HepG2 (cell line): Measurements from ENCODE around the gene NCKIPSD. TPM values are rescaled to one million over a fixed set of nuclear protein-coding genes. Genes with fewer than 3 reads are reported as not detected.

Experiments used
- AKNA ChIP-seq: sonication (generic); formaldehyde crosslinking; IDR thresholded peaks from 2 replicates; pipeline ENCODE4 v1.4.0; 2020; ENCODE audit warnings: missing genetic modification reagents, borderline replicate concordance
- BCLAF1 ChIP-seq: fragments of 450-650 bp; IDR thresholded peaks from 2 replicates; pipeline ENCODE4 v1.6.1; 2017; ENCODE audit warnings: mild to moderate bottlenecking
- GMEB1 ChIP-seq: sonication (generic); formaldehyde crosslinking; IDR thresholded peaks from 2 replicates; pipeline ENCODE4 v1.5.1; 2020; ENCODE audit warnings: missing genetic modification reagents, mild to moderate bottlenecking, borderline replicate concordance
- MXD4 ChIP-seq: IDR thresholded peaks from 2 replicates; pipeline ENCODE4 v1.6.1; 2016; ENCODE audit warnings: mild to moderate bottlenecking, missing biosample characterization, missing genetic modification reagents
- NCOA2 ChIP-seq: sonication (generic); formaldehyde crosslinking; IDR thresholded peaks from 2 replicates; pipeline ENCODE4 v1.8.0; 2022; ENCODE audit warnings: inconsistent platforms
- PHF8 ChIP-seq: sonication (generic); formaldehyde crosslinking; IDR thresholded peaks from 2 replicates; pipeline ENCODE4 v1.5.0; 2020; ENCODE audit warnings: missing genetic modification reagents
- POGK ChIP-seq: sonication (generic); formaldehyde crosslinking; conservative IDR thresholded peaks from 2 replicates; pipeline ENCODE4 v1.8.0; 2022; ENCODE audit warnings: mild to moderate bottlenecking, moderate library complexity, missing genetic modification reagents
- TBP ChIP-seq: sonication (generic); formaldehyde crosslinking; IDR thresholded peaks from 2 replicates; pipeline ENCODE4 v1.5.0; 2020; ENCODE audit warnings: missing genetic modification reagents
- TCF7L2 ChIP-seq: IDR thresholded peaks from 2 replicates; pipeline ENCODE4 v1.6.1; 2011; ENCODE audit warnings: mild to moderate bottlenecking, low read depth, low read length, moderate library complexity
- UBTF ChIP-seq: sonication (generic); formaldehyde crosslinking; IDR thresholded peaks from 2 replicates; pipeline ENCODE4 v1.4.0; 2020; ENCODE audit warnings: mild to moderate bottlenecking, missing genetic modification reagents
- ZBTB3 ChIP-seq: sonication (generic); formaldehyde crosslinking; IDR thresholded peaks from 2 replicates; pipeline ENCODE4 v1.4.0; 2020; ENCODE audit warnings: low read depth, mild to moderate bottlenecking, moderate library complexity, missing genetic modification reagents, borderline replicate concordance
- ZFP90 ChIP-seq: sonication (generic); formaldehyde crosslinking; IDR thresholded peaks from 2 replicates; pipeline ENCODE4 v1.8.0; 2022; ENCODE audit warnings: missing genetic modification reagents, mild to moderate bottlenecking, inconsistent platforms, borderline replicate concordance
- ZNF230 ChIP-seq: sonication (generic); formaldehyde crosslinking; IDR thresholded peaks from 2 replicates; pipeline ENCODE4 v1.4.0; 2020; ENCODE audit warnings: mild to moderate bottlenecking, missing genetic modification reagents
- ZNF446 ChIP-seq: sonication (generic); formaldehyde crosslinking; IDR thresholded peaks from 2 replicates; pipeline ENCODE4 v1.5.0; 2020; ENCODE audit warnings: mild to moderate bottlenecking, missing genetic modification reagents
- ZSCAN20 ChIP-seq: sonication (generic); formaldehyde crosslinking; IDR thresholded peaks from 2 replicates; pipeline ENCODE4 v1.4.0; 2020; ENCODE audit warnings: missing genetic modification reagents, mild to moderate bottlenecking, borderline replicate concordance
- polyA plus RNA-seq, 8 experiments: library from polyadenylated mRNA; depleted of rRNA in 3 of 8; stranded (reverse) in 7 of 8; unstranded in 1 of 8; fragments of >200 nt; fragmentation: Illumina TruSeq in 4 of 8; extraction: Trizol in 4 of 8; gene quantifications; 2 replicates each; pipeline versions ENCODE4 v1.2.1 to v1.2.3, GENCODE V29; 2011 to 2016; ENCODE audit warnings: low read depth in 4 of 8, missing spikeins in 1 of 8, mixed read lengths in 1 of 8; ENCODE audit not compliant: insufficient read depth in 1 of 8
- total RNA-seq, 5 experiments: library from RNA; depleted of rRNA; stranded (reverse); fragments of >200 nt; fragmentation: Illumina TruSeq; extraction: Trizol; gene quantifications; 2 replicates each; pipeline ENCODE4 v1.2.3, GENCODE V29; 2016; ENCODE audit warnings: low read depth in 1 of 5

Gene NCKIPSD
- total and polyA plus RNA-seq, 2 of the 13 experiments (the other 11 are each of a cell fraction or from before 2014, with no cell fraction given): 13.5 to 35.2 TPM

GRCh38 chr3:48661501-48662144 lies 24.1 kb downstream of the NCKIPSD start (continued):
- TF ChIP-seq AKNA (CRISPR knock-in tag): peak; percentile 100
- TF ChIP-seq NCOA2 (CRISPR knock-in tag): peak; percentile 97
- peak; percentile 88 for TF ChIP-seq UBTF (CRISPR knock-in tag)
- peak; percentile 82 for TF ChIP-seq PHF8 (CRISPR knock-in tag)
- TF ChIP-seq MXD4: peak; percentile 100
- TF ChIP-seq TCF7L2: no peak
- TF ChIP-seq TBP (CRISPR knock-in tag): no peak
- TF ChIP-seq ZSCAN20 (CRISPR knock-in tag): peak; percentile 100
- peak; percentile 98 for TF ChIP-seq ZBTB3 (CRISPR knock-in tag)
- TF ChIP-seq ZNF446: peak; percentile 100
- no peak for TF ChIP-seq BCLAF1
- peak; percentile 100 for TF ChIP-seq ZFP90 (CRISPR knock-in tag)
- peak; percentile 100 for TF ChIP-seq POGK (CRISPR knock-in tag)
- peak; percentile 100 for TF ChIP-seq ZNF230 (CRISPR knock-in tag)
- peak; percentile 84 for TF ChIP-seq GMEB1 (CRISPR knock-in tag)
